HG03196 (cell line): ENCODE data around the gene MYF5.

ENCODE experiments used
- ATAC-seq: cut with Tn5 transposase; IDR thresholded peaks from one replicate; pipeline ENCODE4 v1.9.1; 2021; ENCODE audit not compliant: unreplicated experiment

The MYF5 gene

DNA sequence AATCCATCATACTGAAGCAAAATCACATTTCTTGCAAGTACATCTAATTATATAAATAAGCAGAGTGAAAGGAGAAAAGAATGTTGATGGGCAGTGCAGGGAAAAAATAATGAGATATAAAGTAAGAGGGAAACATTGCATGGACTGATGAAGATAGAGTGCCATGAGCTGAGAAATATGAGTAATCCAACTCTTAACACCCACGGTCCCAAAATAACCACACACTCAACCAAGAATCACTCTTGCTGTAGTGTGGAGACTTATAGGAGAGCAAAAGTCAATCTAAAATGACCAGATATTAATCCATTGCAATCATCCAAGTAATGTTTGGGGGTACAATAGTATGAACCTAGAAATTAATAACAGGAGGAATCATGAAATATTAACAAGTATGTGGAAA lies 40.2 kb downstream of the MYF5 start:
- ATAC-seq, result no peak

DNA sequence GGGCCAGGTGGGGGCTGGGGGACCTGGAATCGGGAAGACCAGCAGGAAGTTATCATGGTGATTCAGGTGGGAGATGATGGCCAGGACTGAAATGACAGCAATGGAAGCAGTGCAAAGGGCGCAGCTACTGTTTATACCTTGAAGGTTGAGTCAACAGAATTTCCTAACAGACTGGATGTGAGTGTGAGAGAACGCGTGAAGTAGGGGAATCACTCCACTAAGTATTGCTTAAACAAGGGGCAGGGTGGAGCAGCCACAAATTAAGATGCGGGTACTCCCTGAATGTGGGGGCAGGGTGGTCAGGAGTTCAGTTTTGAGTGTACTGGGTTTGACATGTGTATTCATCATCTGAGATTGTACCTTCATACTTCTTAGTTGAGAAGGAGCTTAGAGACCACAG lies 45.1 kb downstream of the MYF5 start:
- ATAC-seq, result no peak

DNA sequence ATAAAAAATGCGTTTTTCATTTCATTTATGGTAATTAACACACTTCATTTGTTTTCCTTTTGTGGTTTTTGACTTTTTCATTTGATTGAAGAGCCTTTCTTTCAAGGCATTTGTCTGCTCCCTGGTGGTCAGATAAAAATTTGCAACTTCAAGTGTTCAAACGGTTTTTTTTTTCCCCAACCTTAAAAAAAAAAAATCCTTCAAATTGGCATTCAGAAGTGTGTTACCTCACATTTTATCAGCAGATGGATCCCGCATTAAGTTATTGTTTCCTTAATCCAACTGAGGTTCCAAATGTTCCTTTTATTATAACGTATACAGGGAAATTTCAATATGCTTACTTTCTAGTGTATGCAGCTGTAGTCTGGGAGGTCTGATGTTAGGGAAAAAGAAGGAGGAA lies 47.2 kb downstream of the MYF5 start:
- no peak for ATAC-seq

DNA sequence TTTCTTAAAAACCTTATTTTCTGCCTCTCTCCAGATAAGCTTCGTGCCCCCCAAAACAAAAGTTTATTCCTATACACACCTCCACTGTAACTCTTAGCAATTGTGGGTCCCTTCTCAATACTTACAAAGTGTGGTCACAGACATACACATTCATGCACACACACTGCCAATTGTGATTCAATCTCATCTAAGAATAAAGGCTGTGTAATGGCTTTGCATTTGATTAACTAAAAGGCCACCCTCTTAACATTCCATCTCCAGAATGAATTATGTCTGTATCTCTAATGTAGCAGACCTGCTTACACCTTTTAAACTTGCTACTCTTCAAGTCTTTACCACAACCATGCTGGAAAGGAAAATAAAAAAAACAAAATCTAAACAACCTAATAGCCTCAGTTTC lies 49.5 kb downstream of the MYF5 start:
- ATAC-seq, result no peak

DNA sequence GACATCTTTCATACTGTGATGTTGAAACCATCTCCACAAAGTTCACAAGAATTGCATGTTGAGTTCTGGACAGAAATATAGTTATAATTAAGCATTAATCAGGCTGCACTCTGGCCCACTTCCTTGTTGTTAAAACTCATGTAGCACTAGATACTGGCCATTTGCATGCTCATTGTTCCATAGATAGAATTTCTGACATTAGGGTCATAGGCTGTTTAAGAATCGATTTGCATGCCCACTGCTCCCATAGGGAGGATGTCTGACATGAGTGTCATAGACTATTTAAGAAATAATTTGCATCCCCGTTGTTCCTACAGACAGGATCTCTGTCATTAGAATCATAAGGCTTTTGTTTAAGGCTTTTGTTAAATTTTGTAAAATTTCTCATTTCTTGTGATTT lies 50.2 kb downstream of the MYF5 start:
- peak; percentile 94 for ATAC-seq
